K562 (cell line): ENCODE measurements around the gene FBXO11. TPM values are rescaled to one million over a fixed set of nuclear protein-coding genes. Genes with fewer than 3 reads are reported as not detected.

Source experiments
- BRD4 ChIP-seq: fragments of 200-600 bp; sonication (generic); IDR thresholded peaks from 2 replicates; pipeline ENCODE4 v1.6.1; 2017; ENCODE audit warnings: inconsistent platforms
- CCNT2 ChIP-seq: IDR thresholded peaks from 2 replicates; pipeline ENCODE4 v1.6.1; 2011; ENCODE audit warnings: borderline replicate concordance, low read depth, mild to moderate bottlenecking, moderate library complexity, mixed read lengths, low read length; ENCODE audit not compliant: insufficient read length; ENCODE audit errors: extremely low read depth
- DMBX1 ChIP-seq: fragments of 250-450 bp; sonication (Bioruptor Pico); IDR thresholded peaks from 2 replicates; pipeline ENCODE4 v1.8.0; 2022; ENCODE audit warnings: inconsistent platforms, mild to moderate bottlenecking, moderate library complexity, borderline replicate concordance
- HEY1 ChIP-seq: fragments of 250-450 bp; sonication (Bioruptor Pico); IDR thresholded peaks from 2 replicates; pipeline ENCODE4 v1.5.0; 2020; ENCODE audit warnings: mild to moderate bottlenecking, moderate library complexity, borderline replicate concordance
- HOXB6 ChIP-seq: fragments of 250-450 bp; sonication (Bioruptor Pico); IDR thresholded peaks from 2 replicates; pipeline ENCODE4 v1.5.1; 2022; ENCODE audit warnings: mild to moderate bottlenecking, borderline replicate concordance
- MLLT1 ChIP-seq, 2 experiments: fragments of 450-650 bp; IDR thresholded peaks; 2 replicates each; pipeline ENCODE4 v1.6.1; 2016
- OTX1 ChIP-seq: fragments of 450-650 bp; formaldehyde crosslinking; IDR thresholded peaks from 2 replicates; pipeline ENCODE4 v1.4.0; 2022; ENCODE audit warnings: mild to moderate bottlenecking
- RBFOX2 ChIP-seq: fragments of 200-400 bp; formaldehyde crosslinking; IDR thresholded peaks from 2 replicates; pipeline ENCODE4 v1.6.1; 2017; ENCODE audit warnings: low read depth, mild to moderate bottlenecking, low read length, moderate library complexity
- SMARCC2 ChIP-seq: fragments of 450-650 bp; IDR thresholded peaks from 2 replicates; pipeline ENCODE4 v1.6.1; 2017; ENCODE audit warnings: antibody characterized with exemption, moderate library complexity, mild to moderate bottlenecking, low read depth
- SREBF1 ChIP-seq: fragments of 150-350 bp; IDR thresholded peaks from 2 replicates; pipeline ENCODE4 v1.6.1; 2014; ENCODE audit warnings: antibody characterized with exemption, low read depth, low read length, borderline replicate concordance
- THRAP3 ChIP-seq: fragments of 450-650 bp; IDR thresholded peaks from 2 replicates; pipeline ENCODE4 v1.6.1; 2016; ENCODE audit warnings: mild to moderate bottlenecking, inconsistent platforms, borderline replicate concordance
- UBTF ChIP-seq, 2 experiments: IDR thresholded peaks; 2 replicates each; pipeline ENCODE4 v1.6.1; 2012; ENCODE audit warnings: improper control_type of control experiment in 2 of 2, low read depth in 2 of 2, low read length in 2 of 2, borderline replicate concordance in 1 of 2
- ZBTB40 ChIP-seq, 2 experiments: fragments of 450-650 bp in 1 of 2; sonication (generic) in 1 of 2; formaldehyde crosslinking in 1 of 2; IDR thresholded peaks; 2 replicates each; pipeline versions ENCODE4 v1.7.1 to v1.9.0; 2016 to 2022; ENCODE audit warnings: inconsistent platforms in 1 of 2, mild to moderate bottlenecking in 1 of 2, missing genetic modification reagents in 1 of 2
- polyA plus RNA-seq, 8 experiments: library from polyadenylated mRNA; depleted of rRNA in 4 of 8; stranded (reverse) in 5 of 8; unstranded in 3 of 8; fragments of >200 nt; fragmentation: Nextera tagmentation in 2 of 8; fragmentation: Illumina TruSeq in 1 of 8; extraction: Ambion mirVana in 2 of 8; extraction: Trizol in 1 of 8; gene quantifications; 2 replicates each; pipeline versions ENCODE4 v1.2.1 to v1.2.3, GENCODE V29; 2011 to 2014; ENCODE audit warnings: inconsistent platforms in 1 of 8, missing spikeins in 1 of 8
- total RNA-seq, 7 experiments: library from RNA; depleted of rRNA in 6 of 7; stranded (reverse); fragments of >200 nt in 6 of 7; fragmentation: Illumina TruSeq in 2 of 7; extraction: Trizol in 2 of 7; gene quantifications; 2 replicates each; pipeline versions ENCODE4 v1.2.1 to v1.2.3, GENCODE V29; 2011 to 2021; ENCODE audit warnings: low replicate concordance in 1 of 7

The FBXO11 gene
- total and polyA plus RNA-seq, 9 of the 15 experiments (the other 6 are each of a cell fraction or from before 2014, with no cell fraction given) = 8.8 to 44.5 (median 24.1) TPM

- TF ChIP-seq MLLT1 (IDR thresholded peaks at IDR 0.05) (0 out of 4 replicates have a peak, but pooled peaks of 1 of the 2 experiments have one; percentile 0), HEY1 (CRISPR knock-in tag) (no peak), SMARCC2 (0 out of 2 replicates have a peak, but pooled peaks have one; percentile 12), HOXB6 (CRISPR knock-in tag) (no peak), UBTF (IDR thresholded peaks at IDR 0.05; ENCODE audit: borderline replicate concordance in 1 of 2, low read depth in 2 of 2, low read length in 2 of 2) (no peak), DMBX1 (CRISPR knock-in tag) (no peak), ZBTB40 (IDR thresholded peaks at IDR 0.05) (peak; percentile 32; the same call in 1 of the 2 replicates), ZBTB40 (CRISPR knock-in tag; IDR thresholded peaks at IDR 0.05) (no peak), THRAP3 (no peak), CCNT2 (no peak), OTX1 (CRISPR knock-in tag) (no peak), BRD4 (no peak), SREBF1 (no peak), RBFOX2 (peak; percentile 59)
These were observed 912 bp upstream of the FBXO11 start (continued) for GRCh38 chr2:47907039-47907781.
